T-helper 2 cell treated with Interferon-gamma antibody and Interleukin-4, amounts not matched to agents 5 μg/mL and 100 μg/mL, for 36 hours (primary cell): ENCODE data around the gene IREB2.

Experiments
- DNase-seq: peaks from one replicate; pipeline ENCODE4 v3.0.0; 2021; ENCODE audit warnings: low spot score
- H3K27ac Mint-ChIP-seq: one replicate; pipeline ENCODE4 v1.8.0; 2021; ENCODE audit warnings: mild to moderate bottlenecking, mixed read lengths
- H3K27me3 Mint-ChIP-seq: one replicate; pipeline ENCODE4 v1.8.0; 2021; ENCODE audit warnings: low read depth, mixed read lengths
- H3K36me3 Mint-ChIP-seq: one replicate; pipeline ENCODE4 v1.8.0; 2021; ENCODE audit warnings: low read depth, mixed read lengths
- H3K4me1 Mint-ChIP-seq: one replicate; pipeline ENCODE4 v1.8.0; 2021; ENCODE audit warnings: low read depth, mixed read lengths
- H3K4me3 Mint-ChIP-seq: one replicate; pipeline ENCODE4 v1.8.0; 2022; ENCODE audit warnings: mild to moderate bottlenecking, moderate library complexity, mixed read lengths
- H3K9me3 Mint-ChIP-seq: one replicate; pipeline ENCODE4 v1.8.0; 2021; ENCODE audit warnings: mixed read lengths

IREB2 gene

GRCh38 chr15:78417754-78418630 lies 20.0 kb upstream of the IREB2 start:
- Mint-ChIP-seq H3K4me3 (no peak overlapping the region), H3K9me3 (no peaks in the 10 kb centered on the region), H3K27me3 (peaks cover 21% of the 10 kb centered on the region), H3K36me3 (no peaks in the 10 kb centered on the region), H3K4me1 (peaks cover 3% of the 10 kb centered on the region), H3K27ac (no peak overlapping the region)
- DNase-seq, result no peak

GRCh38 chr15:78418686-78419085 lies 19.3 kb upstream of the IREB2 start:
- H3K4me3 Mint-ChIP-seq, result no peak overlapping the region
- peaks cover 21% of the 10 kb centered on the region for H3K27me3 Mint-ChIP-seq
- DNase-seq, result no peak
- no peaks in the 10 kb centered on the region for H3K36me3 Mint-ChIP-seq
- peaks cover 6% of the 10 kb centered on the region for H3K4me1 Mint-ChIP-seq
- H3K9me3 Mint-ChIP-seq, result no peaks in the 10 kb centered on the region
- H3K27ac Mint-ChIP-seq, result no peak overlapping the region

DNA sequence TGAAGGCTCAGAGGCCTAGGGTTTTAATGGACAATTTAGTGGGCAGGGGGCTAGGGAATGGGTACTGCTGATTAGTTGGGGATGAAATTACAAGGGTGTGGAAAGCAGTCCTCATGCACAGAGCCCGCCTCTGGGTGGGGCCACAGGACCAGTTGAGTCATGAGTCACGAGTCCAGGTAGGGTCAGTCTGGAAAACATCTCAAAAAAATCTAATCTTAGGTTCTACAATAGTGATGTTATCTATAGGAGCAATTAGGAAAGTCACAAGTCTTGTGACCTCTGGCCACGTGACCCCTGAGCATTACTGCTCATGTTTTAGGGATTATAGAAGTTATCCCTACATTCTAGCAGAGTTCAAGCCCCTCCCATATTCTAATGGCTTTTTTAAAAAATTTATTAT lies 18.6 kb upstream of the IREB2 start:
- H3K4me1 Mint-ChIP-seq, result peaks cover 8% of the 10 kb centered on the region
- no peak overlapping the region for H3K27ac Mint-ChIP-seq
- H3K36me3 Mint-ChIP-seq, result no peaks in the 10 kb centered on the region
- no peak overlapping the region for H3K4me3 Mint-ChIP-seq
- peaks cover 17% of the 10 kb centered on the region for H3K27me3 Mint-ChIP-seq
- H3K9me3 Mint-ChIP-seq, result no peaks in the 10 kb centered on the region
- no peak for DNase-seq

DNA sequence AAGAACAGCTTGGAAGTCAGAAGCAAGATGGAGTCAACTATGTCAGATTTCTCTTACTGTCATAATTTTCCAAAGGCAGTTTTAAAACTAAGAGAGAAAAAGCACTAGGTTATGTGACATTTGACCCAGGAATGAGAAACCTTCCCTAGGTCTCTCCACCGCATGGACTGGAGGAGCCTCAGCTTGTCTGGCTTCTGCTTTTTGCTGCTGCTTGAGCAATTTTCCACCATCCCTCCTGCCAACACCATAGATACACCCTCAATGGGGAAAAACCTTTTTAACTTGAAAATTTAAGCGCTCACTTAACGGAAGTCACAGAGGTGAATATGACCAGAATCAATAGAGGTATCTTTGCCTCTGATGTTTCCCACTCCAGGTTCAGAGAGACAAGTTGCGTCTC lies 17.8 kb upstream of the IREB2 start:
- no peak for DNase-seq
- Mint-ChIP-seq H3K27ac (no peak overlapping the region), H3K4me3 (no peak overlapping the region), H3K36me3 (no peaks in the 10 kb centered on the region), H3K9me3 (no peaks in the 10 kb centered on the region), H3K27me3 (peaks cover 13% of the 10 kb centered on the region), H3K4me1 (peaks cover 14% of the 10 kb centered on the region)

DNA sequence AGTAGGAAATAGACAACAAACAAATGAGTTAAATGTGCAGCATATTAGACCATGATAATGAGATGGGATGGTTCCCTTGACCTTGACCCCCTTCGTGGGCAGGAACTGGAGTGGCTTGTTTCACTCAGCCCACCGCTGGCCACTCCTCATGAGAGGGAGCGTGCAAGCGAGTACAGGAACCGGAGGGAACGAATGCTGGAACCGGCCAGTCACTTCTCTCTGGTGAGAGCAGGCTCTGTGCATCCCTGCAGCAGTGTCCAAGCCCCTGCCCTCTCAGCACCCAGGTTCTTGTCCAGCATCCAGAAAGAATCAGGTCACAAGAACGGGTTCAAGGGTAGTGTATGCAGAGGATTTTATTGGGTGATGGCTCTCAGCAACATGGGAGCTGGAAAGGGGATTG lies 17.2 kb upstream of the IREB2 start:
- no peaks in the 10 kb centered on the region for H3K36me3 Mint-ChIP-seq

DNA sequence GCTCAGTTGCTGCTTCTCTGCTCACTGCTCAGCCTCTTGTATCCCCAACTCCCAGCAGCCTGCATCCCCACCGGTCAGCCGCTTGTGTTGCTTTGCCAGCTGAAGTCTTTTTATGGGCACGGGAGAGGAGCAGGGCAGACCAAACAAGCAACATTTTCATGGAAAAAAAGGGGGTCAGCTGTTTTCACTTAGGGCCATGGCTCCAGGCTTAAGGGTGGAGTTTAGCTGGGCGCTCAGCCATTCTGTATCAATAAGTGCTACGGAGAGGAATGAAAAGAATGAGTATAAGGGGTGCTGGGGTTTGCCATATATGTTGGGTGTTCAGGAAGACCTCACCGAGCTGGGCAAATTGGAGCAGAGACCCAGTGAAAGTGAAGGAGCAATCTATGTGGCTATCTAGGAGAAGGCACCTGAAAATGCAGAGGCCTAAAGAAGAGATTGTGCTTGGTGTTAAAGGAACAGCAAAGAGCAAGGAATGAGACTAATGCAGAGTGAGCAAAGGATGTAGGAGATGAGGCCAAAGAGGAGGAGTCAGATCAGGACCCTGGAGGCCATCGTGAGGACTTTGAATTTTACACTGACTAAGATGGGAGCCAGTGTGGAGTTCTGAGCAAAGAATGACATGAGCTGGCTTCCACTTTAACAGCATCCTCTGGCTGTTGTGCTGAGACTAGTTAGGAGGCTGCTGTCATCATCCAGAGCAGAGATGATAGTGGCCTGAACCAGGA lies 16.6 kb upstream of the IREB2 start:
- Mint-ChIP-seq H3K27ac (no peak overlapping the region), H3K27me3 (peaks cover 11% of the 10 kb centered on the region), H3K36me3 (no peaks in the 10 kb centered on the region), H3K4me3 (no peak overlapping the region), H3K4me1 (peaks cover 26% of the 10 kb centered on the region), H3K9me3 (no peaks in the 10 kb centered on the region)
- DNase-seq, result no peak

More for the DNA sequence above, 17.2 kb upstream of the IREB2 start:
- Mint-ChIP-seq H3K9me3 (no peaks in the 10 kb centered on the region), H3K27ac (no peak overlapping the region), H3K27me3 (peaks cover 13% of the 10 kb centered on the region), H3K4me1 (peaks cover 19% of the 10 kb centered on the region), H3K4me3 (no peak overlapping the region)
- no peak for DNase-seq

DNA sequence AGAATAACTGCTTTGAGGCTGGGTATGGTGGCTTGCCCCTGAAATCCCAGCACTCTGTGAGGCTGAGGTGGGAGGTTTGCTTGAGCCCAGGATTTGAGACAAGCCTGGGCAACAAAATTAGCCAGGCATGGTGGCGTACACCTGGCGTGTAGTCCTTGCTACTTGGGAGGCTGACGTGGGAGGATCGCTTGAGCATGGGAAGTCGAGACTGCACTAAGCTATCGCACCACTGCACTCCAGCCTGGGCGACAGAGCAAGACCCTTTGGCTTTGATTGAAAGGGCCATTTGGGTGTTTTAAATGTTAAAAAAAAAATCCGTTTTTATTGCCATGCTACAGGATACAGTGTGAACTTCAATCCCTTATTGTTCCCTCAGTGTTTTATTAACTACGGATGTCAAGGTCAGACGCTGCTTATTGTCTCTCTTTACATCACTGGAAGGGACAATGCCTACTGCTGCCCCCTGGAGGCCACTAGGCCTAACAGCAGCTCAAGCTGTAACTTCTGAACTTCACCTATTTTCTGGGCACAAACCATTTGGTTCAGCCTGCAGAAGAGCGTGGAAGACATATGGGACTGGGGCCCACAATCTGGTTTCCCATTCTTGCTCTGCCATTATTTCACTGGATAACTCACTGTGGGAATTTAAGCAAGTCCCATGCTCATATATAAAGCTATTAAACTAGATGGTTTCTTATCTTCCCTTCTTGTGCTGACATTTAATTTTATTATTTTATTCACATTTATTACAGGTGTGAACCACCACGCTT lies 15.3 kb upstream of the IREB2 start:
- Mint-ChIP-seq H3K9me3 (no peaks in the 10 kb centered on the region), H3K4me3 (no peak overlapping the region), H3K4me1 (peaks cover 27% of the 10 kb centered on the region), H3K27ac (no peak overlapping the region), H3K36me3 (no peaks in the 10 kb centered on the region), H3K27me3 (peaks cover 11% of the 10 kb centered on the region)
- peak; percentile 51 for DNase-seq

DNA sequence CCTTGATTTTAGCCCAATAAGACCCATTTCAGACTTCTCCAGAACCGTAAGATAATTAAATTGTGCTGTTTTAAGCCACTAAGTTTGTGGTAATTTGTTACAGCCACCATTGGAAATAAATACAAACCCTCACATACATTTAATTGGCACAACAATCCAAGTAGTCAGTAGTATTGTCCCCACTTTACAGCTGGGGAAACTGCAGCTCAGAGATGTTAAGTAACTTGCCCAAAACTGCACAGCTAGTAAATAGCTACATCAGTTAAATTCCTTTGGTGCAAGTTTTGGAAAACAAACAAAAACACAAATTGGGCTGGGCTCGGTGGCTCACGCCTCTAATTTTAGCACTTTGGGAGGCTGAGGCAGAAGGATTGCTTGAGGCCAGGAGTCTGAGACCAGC lies 13.3 kb upstream of the IREB2 start:
- H3K4me3 Mint-ChIP-seq, result no peak overlapping the region
- no peaks in the 10 kb centered on the region for H3K9me3 Mint-ChIP-seq
- peaks cover 10% of the 10 kb centered on the region for H3K27me3 Mint-ChIP-seq
- H3K27ac Mint-ChIP-seq, result no peak overlapping the region
- H3K36me3 Mint-ChIP-seq, result no peaks in the 10 kb centered on the region
- no peak for DNase-seq
- H3K4me1 Mint-ChIP-seq, result peaks cover 31% of the 10 kb centered on the region

DNA sequence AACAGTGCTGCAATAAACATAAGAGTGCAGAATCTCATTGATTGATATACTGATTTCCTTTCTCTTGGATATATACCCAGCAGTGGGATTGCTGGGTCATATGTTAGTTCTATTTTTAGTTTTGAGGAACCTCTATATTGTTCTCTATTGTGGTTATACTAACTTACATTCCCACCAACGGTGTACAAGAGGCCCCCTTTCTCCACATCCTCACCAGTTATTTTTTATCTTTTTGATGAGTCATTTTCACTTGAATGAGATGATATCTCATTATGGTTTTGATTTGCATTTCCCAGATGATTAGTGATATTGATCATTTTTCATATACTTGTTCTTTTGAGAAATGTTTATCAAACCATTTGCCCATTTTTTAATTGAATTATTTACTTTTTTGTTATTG lies 12.4 kb upstream of the IREB2 start:
- Mint-ChIP-seq H3K9me3 (no peaks in the 10 kb centered on the region), H3K27ac (no peak overlapping the region), H3K36me3 (no peaks in the 10 kb centered on the region), H3K4me1 (peaks cover 31% of the 10 kb centered on the region), H3K27me3 (peaks cover 2% of the 10 kb centered on the region), H3K4me3 (peak overlapping the region; percentile 19)
- no peak for DNase-seq

GRCh38 chr15:78426300-78426699 lies 11.7 kb upstream of the IREB2 start:
- H3K27ac Mint-ChIP-seq, result peak overlapping the region; percentile 47
- no peak for DNase-seq
- H3K9me3 Mint-ChIP-seq, result no peaks in the 10 kb centered on the region
- H3K27me3 Mint-ChIP-seq, result peaks cover 2% of the 10 kb centered on the region
- no peaks in the 10 kb centered on the region for H3K36me3 Mint-ChIP-seq
- peak overlapping the region; percentile 19 for H3K4me3 Mint-ChIP-seq
- peaks cover 31% of the 10 kb centered on the region for H3K4me1 Mint-ChIP-seq

GRCh38 chr15:78427953-78428352 lies 10.1 kb upstream of the IREB2 start:
- Mint-ChIP-seq H3K9me3 (no peaks in the 10 kb centered on the region), H3K4me1 (peaks cover 33% of the 10 kb centered on the region), H3K36me3 (no peaks in the 10 kb centered on the region), H3K27ac (no peak overlapping the region), H3K4me3 (no peak overlapping the region), H3K27me3 (peaks cover 2% of the 10 kb centered on the region)
- no peak for DNase-seq

DNA sequence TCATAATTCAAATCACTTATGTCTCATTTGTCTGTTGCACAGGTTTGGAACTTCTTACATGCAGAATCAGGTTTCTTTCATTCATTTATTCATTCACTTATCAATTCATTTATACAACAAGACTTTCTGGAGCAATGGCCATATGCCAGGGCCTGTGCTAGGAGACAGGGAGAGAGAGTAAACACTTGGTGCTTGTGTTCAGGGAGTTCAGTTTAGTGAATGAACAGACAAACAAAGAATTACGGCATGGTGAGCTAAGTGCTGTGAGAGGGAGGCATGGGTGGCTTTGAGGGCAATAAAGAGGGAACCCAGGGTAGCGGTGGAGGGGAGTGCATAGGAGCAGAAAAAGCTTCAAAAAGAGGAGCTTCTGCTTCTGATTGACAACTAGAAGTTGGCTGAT lies 8.5 kb upstream of the IREB2 start:
- peaks cover 2% of the 10 kb centered on the region for H3K27me3 Mint-ChIP-seq
- no peaks in the 10 kb centered on the region for H3K36me3 Mint-ChIP-seq
- DNase-seq, result no peak
- no peak overlapping the region for H3K4me3 Mint-ChIP-seq
- H3K4me1 Mint-ChIP-seq, result peaks cover 30% of the 10 kb centered on the region
- H3K27ac Mint-ChIP-seq, result no peak overlapping the region
- H3K9me3 Mint-ChIP-seq, result no peaks in the 10 kb centered on the region

DNA sequence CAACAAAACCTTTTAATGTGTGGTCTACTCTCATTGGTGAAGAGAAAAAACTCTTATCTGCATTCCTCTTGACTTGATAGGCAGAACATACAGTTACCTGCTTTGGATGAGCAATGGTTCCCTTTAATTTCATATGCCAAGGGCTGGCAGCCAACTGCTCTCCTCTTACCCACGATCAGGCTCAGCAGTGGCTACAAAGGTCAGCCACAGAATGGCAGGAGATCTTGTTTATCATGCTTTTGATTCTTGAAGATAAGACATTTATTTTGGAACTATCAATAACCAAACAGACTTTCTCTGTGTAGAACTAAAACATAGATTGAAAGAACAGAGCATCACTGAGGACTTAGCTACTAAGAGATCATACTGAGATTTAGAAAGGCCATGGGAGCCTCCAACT lies 6.1 kb upstream of the IREB2 start:
- no peaks in the 10 kb centered on the region for H3K9me3 Mint-ChIP-seq
- no peak overlapping the region for H3K27ac Mint-ChIP-seq
- H3K4me3 Mint-ChIP-seq, result no peak overlapping the region
- peaks cover 2% of the 10 kb centered on the region for H3K27me3 Mint-ChIP-seq
- H3K36me3 Mint-ChIP-seq, result no peaks in the 10 kb centered on the region
- H3K4me1 Mint-ChIP-seq, result peaks cover 17% of the 10 kb centered on the region
- no peak for DNase-seq

DNA sequence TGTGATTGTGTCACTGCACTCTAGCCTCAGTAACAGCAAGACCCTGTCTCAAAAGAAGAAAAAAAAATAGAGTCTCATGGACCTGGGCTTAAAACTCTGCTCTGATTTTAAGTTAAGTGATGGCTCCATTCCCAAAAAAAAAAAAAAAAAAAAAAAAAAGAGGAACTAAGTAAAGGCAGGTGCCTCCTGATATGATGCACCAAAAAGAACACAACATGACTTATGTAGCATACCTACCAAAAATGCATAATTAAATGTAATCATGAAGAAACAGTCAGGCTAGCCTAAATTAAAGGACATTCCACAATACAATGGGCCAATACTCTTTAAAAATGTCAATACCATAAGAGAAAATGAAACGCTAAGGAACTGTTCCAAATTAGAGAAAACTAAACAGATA lies 5.4 kb upstream of the IREB2 start:
- no peaks in the 10 kb centered on the region for H3K9me3 Mint-ChIP-seq
- H3K27me3 Mint-ChIP-seq, result peaks cover 2% of the 10 kb centered on the region

More for the DNA sequence above, 5.4 kb upstream of the IREB2 start:
- no peak overlapping the region for H3K4me3 Mint-ChIP-seq
- no peaks in the 10 kb centered on the region for H3K36me3 Mint-ChIP-seq
- no peak overlapping the region for H3K27ac Mint-ChIP-seq
- peaks cover 21% of the 10 kb centered on the region for H3K4me1 Mint-ChIP-seq
- no peak for DNase-seq
